Medulla oblongata (tissue), 1 donor: ENCODE measurements around the gene YKT6.
"Not testable (repeated sequence)": the region's sequence is repeated elsewhere in the genome, so short reads cannot be mapped to it uniquely, and the experiment has no call there.

ENCODE experiments used
- DNase-seq: peaks from one replicate; pipeline ENCODE4 v3.0.0-alpha.2; 2015; ENCODE audit errors: extremely low spot score

YKT6 gene

GRCh38 chr7:44193011-44193802 lies 7.6 kb upstream of the YKT6 start:
- DNase-seq: no peak

GRCh38 chr7:44194069-44194468 lies 6.7 kb upstream of the YKT6 start:
- no peak for DNase-seq

GRCh38 chr7:44194562-44195145 lies 6.1 kb upstream of the YKT6 start:
- DNase-seq: no peak

DNA sequence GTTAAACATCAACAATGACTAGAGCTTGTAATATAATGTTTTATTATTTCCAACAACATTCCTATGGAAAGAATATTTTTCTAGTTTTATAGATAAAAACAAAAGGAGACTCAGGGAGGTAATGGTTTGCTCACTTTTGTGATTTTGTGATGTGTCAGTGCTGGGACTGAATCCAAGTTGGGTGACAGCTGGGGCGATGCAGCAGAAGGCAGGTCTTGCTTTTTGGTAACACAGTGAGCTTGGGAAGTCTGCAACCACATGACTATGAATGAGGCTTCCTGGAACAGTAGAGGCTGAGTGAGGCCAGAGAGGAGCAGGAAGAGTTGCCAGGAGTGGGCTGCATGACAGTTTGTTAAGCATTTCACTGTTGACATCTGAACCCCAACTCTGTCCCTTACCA lies 4.9 kb upstream of the YKT6 start:
- peak; percentile 34 for DNase-seq

DNA sequence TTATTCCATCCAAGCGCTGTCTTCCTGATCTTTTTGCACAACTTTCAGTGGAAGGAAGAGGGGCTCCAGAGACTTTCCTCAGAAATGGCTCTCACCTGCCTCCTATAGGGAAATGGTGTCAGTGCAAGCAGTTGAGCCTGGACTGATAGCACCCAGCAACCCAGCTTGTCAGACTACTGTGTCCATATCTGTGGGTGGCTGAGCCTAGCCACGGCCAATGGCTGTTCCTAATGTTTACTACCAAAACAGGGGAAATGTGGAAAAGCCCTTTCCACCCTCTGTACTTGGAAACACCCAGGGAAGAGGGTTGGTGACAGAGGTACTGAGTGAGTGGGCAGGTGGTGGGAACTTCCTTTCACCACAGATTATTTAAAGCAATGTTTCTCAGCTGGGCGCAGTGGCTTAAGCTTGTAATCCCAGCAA lies 4.3 kb upstream of the YKT6 start:
- peak; percentile 76 for DNase-seq

DNA sequence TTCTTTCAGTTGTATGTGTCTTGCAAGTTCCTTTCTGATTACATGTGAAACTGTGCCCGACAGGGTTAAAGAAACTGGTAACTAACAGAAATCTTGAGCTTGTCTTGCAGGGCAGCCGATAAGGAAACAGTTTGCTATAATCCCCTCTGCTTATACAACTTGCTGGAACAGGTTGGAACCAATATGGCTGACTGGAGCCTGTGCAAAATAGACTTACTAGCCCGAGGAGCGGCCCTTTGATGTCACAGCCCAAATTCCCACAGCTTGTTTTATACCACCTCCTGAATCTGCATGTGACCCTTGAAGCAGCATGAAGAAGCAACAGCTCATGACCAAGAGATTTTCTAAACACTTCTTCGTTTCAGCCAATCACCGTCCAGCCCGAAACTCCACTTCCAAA lies 3.3 kb upstream of the YKT6 start:
- DNase-seq: no peak

DNA sequence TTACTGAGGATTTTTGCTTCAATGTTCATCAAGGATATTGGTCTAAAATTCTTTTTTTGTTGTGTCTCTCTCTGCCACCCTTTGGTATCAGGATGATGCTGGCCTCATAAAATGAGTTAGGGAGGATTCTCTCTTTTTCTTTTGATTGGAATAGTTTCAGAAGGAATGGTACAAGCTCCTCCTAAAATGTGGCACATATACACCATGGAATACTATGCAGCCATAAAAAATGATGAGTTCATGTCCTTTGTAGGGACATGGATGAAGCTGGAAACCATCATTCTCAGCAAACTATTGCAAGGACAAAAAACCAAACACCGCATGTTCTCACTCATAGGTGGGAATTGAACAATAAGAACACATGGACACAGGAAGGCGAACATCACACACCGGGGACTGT lies 615 bp upstream of the YKT6 start:
- not testable (repeated sequence) for DNase-seq

GRCh38 chr7:44201813-44202212 lies 1.0 kb downstream of the YKT6 start:
- no peak for DNase-seq

DNA sequence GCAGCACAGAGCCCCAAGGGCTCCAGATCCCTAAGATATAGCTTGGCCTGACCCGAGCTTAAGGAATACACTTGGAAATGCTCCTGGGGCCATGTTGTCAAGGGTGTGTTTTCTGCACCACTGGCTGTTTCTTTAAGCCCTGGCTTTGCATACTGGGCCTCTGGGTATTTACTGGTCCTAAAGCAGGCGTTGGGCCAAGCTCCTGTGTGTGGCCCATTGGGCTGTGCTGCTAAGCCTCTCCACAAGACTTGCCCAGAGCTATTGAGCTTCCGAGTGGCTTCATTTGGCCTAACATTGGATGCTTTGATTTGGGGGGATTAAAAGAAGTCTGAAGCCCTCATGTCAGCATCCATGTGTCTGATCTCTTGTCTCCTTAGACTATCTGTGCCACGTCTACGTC lies 5.2 kb downstream of the YKT6 start:
- DNase-seq: no peak

DNA sequence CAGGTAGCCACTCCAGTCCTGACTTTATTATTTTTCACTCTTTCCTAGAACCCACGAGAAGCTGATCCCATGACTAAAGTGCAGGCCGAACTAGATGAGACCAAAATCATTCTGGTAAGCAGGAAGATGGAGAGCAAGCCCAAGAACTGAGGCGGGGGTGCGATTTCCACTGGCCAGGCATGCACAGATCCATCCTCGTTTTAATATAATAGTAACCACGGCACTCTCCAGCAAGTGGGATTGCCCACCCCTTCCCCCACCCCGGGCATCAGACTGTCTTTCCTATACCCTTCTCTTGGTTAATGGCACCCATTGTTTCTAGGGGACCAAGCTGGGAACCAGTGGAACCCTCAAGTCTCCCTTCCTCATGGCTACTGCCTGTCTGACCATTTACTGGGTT lies 7.3 kb downstream of the YKT6 start:
- DNase-seq: no peak

GRCh38 chr7:44210107-44210506 lies 9.3 kb downstream of the YKT6 start:
- DNase-seq: peak; percentile 58

DNA sequence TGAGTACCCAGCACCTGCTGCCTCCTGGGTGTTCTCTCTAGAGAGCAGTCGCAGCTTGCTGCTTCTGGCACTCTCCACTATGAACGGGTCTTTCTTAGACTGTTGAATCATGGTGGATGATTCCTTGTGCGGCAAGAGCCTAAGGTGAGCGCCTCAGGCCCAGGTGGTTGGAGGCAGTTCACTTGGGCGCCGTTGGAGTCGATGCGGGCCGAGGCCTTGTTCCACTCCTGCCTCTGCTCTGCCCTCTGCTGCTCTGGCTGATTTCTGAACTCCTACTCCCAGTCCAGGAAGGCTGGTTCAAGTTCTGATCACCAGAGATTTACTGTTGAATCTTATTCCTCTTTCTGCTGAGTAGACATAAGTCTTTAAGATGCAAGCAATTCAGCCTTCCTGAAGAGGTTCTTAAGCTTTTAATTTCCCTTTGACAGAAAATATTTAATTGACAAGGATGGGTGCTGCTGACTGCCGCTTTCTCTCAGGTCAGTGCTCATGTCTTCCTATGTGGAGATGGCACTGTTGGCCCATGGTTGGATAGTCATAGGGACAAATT lies 10.4 kb downstream of the YKT6 start:
- DNase-seq: no peak

DNA sequence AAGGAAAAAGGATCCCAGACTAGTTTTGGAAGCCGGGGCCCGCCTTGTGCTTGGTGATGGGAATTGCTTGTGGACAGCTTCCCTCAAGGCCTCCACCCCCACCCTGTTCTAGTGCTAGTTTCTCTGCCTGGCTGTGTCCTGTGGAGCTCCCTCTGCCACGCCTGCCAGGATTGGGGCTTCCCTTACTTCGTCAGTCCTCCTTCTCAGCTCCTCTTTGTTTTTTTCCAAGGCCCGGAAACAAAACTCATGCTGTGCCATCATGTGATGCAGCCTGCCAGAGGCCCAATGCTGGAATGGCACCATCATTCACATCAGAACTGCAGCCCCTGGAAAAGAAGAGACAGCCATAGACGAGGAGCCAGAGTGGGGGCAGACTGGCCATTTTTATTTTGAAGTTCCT lies 11.2 kb downstream of the YKT6 start:
- peak; percentile 93 for DNase-seq

- no peak for DNase-seq
Observed at GRCh38 chr7:44212581-44213184, 11.9 kb downstream of the YKT6 start.

DNA sequence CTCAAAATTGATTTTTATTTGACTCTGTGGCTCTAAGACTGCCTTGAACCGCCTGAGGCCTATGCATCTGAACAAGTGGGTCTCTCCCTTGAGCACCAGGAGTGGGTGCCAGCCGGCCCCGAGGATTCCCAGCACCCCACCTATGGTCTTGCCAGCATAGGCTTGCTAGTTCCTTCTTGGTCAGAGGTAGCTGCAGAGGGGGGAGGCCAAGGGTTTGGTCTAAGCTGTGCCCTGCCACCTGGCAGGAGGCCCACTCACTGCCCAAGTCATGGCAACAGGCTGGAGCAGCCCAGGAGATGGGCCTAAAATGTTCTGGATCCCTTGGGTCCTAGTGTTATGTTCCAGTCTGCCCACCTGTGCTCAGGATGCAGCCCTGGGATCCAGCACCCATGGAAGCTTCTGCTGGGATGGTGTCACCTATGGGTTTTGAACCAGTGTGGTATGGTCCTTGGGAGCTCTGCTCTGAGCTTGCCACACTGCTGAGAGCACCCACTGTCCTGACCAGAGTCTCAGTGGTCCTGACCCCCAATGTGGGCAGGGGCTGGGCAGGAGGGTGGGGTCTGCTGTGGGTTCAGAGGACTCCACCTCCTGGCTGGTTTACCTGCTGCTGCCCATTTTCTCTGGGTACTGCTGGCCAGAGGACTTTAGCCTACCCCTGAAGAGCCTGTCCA lies 12.6 kb downstream of the YKT6 start:
- DNase-seq: no peak

DNA sequence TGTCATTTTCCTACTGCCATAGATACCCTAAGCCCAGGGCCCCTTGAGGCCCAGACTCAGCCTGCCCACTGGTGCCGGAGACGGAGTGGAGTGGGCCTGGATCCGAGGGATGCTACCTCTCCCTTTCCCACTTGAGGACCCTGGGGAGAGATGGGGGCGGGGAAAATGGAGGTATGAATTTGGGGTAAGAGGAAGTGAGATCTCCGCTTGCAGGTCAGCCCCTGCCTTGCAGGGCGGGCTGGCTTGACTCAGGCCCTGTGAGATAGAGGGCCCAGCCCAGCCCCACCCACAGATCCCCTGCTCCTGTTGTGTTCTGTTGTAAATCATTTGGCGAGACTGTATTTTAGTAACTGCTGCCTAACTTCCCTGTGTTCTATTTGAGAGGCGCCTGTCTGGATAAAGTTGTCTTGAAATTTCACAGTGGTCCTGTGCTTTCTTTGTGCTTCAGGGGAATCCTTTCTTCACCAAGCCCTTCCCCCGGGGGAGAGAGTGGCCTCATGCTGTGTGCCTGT lies 13.2 kb downstream of the YKT6 start:
- no peak for DNase-seq

DNA sequence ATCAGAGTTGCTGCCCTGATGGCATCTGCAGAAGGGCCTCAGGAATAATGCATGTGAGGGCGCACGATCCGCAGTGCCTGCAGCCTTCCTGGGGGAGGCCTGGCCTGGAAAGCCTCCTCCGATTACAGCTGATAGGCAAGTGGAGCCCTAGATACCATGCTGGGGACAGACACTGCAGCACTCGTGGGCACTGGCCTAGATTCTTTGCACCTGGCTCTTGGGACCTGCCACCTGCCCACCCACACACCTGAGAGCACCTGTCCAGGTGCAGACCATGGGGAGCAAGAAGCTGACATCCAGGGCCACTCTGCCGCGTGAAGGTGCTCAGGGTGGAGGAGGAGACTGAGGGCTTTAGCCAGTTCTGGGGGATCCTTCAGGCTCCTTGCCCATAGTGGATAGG lies 14.8 kb downstream of the YKT6 start:
- no peak for DNase-seq

DNA sequence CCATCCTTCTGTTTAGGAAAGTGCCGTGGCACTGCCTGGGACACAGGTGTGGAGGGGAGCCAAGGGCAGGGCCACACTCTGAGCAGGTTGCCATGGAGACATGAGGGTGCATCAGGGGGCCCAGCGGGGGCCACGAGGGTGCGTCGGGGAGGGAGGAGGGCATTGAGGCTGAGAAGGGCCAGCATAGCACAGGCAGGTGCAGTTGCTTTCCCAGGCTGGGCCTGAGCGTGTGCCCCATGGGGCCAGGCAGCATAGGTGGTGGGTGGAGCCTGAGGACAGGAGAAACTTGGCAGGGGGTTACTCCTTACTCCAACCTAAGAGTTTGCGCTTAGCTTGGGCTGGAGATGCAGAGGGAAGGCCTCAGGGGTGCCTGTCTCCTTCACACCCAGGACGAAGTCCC lies 15.2 kb downstream of the YKT6 start:
- DNase-seq: no peak

DNA sequence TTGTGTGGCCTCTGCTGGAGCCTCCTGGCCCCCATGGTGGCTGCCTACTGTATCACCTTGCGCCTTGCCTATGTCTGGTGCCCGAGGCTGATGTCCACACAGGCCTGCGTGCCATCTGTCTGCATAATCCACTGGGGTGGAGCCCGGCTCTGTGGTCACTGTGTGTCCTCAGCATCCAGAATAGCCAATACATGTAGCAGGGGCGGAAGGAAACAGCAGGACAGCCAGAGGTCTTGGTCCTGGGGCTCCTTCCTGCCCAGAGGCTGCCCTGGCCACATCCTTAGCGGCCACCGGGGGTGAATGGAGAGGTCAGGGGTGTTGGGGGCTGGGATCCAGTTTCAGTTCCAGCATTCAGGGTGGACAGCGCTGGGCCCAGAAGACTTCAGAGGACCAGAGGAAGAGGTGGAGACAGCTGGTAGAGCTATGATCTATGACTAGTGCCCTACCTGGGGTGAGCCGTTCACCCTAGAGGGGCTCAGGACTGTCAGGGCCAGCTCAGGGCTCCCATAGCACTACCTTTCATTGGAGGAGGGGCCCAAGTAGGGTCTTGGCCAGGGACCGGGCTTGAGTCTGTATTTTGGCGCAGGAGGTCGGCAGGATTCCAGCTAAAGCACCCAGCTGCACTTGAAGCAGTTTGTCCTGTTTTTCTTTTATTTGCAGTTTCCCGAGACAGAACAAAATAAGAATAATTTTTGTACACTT lies 15.9 kb downstream of the YKT6 start:
- no peak for DNase-seq

- DNase-seq: no peak
Observed at GRCh38 chr7:44217223-44217714, 16.5 kb downstream of the YKT6 start.

DNA sequence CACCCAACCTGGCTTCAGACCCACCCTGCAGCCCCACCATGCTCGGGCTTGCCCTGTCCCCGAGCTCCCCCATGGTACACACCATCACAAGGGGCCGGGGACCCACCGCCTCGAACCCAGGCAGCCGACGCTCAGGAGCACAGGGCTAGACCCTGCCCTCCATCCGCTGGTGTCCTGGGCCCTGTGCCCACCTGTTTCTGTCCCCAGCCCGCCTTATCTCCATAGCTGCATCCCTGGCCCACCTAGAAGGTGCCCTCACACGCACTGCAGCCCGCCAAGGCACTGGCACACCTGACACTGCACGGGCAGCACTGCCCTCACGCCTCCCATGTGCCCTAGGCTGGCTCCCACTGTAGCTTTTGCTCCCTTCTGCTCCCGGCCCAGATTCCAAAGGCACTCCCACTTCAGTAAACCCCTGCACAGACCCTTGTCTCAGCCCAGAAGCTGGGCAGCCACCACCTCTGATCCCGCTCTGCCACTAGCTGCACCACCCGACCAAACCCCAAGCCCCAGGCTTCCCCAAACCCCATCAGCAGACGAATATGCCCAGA lies 17.1 kb downstream of the YKT6 start:
- DNase-seq: no peak
